ENCODE data around the gene VEGFD. TPM values are rescaled to one million over a fixed set of nuclear protein-coding genes. Genes with fewer than 3 reads are reported as not detected.

Gene VEGFD, protein sequence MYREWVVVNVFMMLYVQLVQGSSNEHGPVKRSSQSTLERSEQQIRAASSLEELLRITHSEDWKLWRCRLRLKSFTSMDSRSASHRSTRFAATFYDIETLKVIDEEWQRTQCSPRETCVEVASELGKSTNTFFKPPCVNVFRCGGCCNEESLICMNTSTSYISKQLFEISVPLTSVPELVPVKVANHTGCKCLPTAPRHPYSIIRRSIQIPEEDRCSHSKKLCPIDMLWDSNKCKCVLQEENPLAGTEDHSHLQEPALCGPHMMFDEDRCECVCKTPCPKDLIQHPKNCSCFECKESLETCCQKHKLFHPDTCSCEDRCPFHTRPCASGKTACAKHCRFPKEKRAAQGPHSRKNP
- 0.97 TPM for polyA plus RNA-seq (2012; ENCODE audit: insufficient read depth, insufficient read length, low read depth)

DNA sequence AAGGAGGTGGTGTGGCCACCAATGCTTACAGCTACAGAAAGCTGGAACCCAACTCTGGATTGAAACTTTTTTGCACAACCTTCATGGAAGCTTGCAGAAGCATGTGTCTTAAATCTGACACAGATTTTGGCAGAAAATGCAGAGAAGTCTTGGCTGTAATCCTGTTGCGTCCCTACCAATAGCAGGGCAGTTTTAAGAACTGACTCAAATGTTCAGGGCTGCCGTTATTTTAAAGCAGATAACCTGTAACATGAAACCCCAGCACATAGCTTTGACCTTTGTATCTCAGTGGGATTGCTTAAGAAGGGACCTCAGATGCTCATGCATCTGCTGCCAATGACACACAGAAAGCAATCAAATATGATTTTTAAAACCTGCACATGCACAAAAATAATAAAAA lies at the start of gene VEGFD:
Gene VEGFD, minus strand, starts transcription at position 110 of the 400 bp plus-strand sequence. CDS start 467 bp downstream, outside the sequence.
- H3K9me3 ChIP-seq, result no peaks in the 10 kb centered on the region
- TF ChIP-seq, protein P1, sequence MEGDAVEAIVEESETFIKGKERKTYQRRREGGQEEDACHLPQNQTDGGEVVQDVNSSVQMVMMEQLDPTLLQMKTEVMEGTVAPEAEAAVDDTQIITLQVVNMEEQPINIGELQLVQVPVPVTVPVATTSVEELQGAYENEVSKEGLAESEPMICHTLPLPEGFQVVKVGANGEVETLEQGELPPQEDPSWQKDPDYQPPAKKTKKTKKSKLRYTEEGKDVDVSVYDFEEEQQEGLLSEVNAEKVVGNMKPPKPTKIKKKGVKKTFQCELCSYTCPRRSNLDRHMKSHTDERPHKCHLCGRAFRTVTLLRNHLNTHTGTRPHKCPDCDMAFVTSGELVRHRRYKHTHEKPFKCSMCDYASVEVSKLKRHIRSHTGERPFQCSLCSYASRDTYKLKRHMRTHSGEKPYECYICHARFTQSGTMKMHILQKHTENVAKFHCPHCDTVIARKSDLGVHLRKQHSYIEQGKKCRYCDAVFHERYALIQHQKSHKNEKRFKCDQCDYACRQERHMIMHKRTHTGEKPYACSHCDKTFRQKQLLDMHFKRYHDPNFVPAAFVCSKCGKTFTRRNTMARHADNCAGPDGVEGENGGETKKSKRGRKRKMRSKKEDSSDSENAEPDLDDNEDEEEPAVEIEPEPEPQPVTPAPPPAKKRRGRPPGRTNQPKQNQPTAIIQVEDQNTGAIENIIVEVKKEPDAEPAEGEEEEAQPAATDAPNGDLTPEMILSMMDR (IDR thresholded peaks at IDR 0.05; ENCODE audit: low read depth, low read length), result no peak
- H3K27me3 ChIP-seq, result no peaks in the 10 kb centered on the region
- H3K4me1 ChIP-seq, result no peaks in the 10 kb centered on the region
- no peak for DNase-seq
- H3K36me3 ChIP-seq, result no peaks in the 10 kb centered on the region
- no peak within 1 kb of the TSS for H3K4me3 ChIP-seq (ENCODE audit: low read depth, low read length)

DNA sequence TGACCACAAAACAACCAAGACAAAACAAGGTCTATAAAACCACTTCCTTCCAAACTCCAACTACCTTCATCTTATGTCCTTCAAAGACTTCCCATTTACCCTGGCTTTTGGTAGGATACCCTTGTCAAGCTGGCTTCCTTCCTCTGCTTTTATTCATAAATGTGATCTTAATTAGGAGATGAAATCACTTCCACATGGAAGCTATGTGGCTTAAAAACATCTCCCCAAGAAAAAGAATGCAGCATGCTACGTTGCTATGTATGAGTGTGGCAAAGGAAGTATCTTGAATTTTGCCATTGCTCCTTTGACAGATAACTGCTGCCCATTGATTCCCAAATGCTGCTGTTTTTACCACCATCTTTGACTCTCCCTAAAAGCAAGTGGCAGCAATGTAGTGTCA lies 46.4 kb upstream of the VEGFD start:
- Histone ChIP-seq H3K4me3 (ENCODE audit: low read depth, low read length) (no peak overlapping the region), H3K9me3 (no peaks in the 10 kb centered on the region), H3K36me3 (no peaks in the 10 kb centered on the region), H3K4me1 (no peaks in the 10 kb centered on the region), H3K27me3 (no peaks in the 10 kb centered on the region)
- TF ChIP-seq, protein P1 (IDR thresholded peaks at IDR 0.05; ENCODE audit: low read depth, low read length), result no peak
- no peak for DNase-seq

DNA sequence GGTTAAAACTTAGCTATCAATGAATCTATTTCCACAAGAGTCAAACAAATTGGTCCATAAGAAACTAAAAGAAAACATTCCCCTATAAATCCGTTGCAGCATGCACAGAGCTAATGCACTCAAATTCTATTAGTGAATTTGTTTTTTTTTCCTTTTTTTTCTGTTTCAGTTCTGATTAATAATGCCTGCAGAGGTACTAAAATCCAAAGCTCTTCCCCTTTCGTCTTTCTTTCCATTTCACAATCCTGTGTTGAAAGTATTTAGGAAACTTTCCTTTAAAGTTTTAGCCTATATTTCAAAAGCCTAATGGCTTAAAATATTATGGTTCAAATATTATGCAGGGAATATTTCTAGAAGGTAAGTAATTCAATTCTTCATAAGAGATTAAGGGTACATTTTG lies 45.9 kb upstream of the VEGFD start:
- Histone ChIP-seq H3K36me3 (no peaks in the 10 kb centered on the region), H3K27me3 (no peaks in the 10 kb centered on the region), H3K4me3 (ENCODE audit: low read depth, low read length) (no peak overlapping the region), H3K4me1 (no peaks in the 10 kb centered on the region), H3K9me3 (no peaks in the 10 kb centered on the region)
- TF ChIP-seq, protein P1 (IDR thresholded peaks at IDR 0.05; ENCODE audit: low read depth, low read length), result no peak
- no peak for DNase-seq

DNA sequence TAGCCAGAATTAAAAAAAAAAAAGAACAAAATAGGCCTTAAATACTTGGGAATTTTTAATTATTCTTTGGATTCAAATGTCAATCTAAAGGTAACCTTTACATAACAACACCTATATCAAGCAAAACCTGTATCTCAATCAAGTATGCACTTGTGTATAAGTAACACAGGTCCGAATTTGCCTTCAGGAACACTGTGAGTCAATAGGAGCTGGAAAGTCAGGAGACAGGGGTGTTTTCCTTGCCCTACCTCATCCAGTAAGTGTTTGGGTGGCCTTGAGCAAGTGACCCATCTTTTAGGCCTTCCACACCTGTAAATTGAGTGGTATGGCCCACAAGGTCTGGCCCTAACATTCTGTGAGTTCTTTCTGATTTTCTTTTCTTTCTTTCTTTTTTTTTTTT lies 40.8 kb upstream of the VEGFD start:
- no peaks in the 10 kb centered on the region for H3K9me3 ChIP-seq
- no peaks in the 10 kb centered on the region for H3K27me3 ChIP-seq
- TF ChIP-seq, protein P1 (IDR thresholded peaks at IDR 0.05; ENCODE audit: low read depth, low read length), result no peak
- peaks cover 4% of the 10 kb centered on the region; the same call in 1 of the 2 replicates for H3K4me1 ChIP-seq
- H3K4me3 ChIP-seq (ENCODE audit: low read depth, low read length), result no peak overlapping the region
- H3K36me3 ChIP-seq, result no peaks in the 10 kb centered on the region
- DNase-seq, result no peak

DNA sequence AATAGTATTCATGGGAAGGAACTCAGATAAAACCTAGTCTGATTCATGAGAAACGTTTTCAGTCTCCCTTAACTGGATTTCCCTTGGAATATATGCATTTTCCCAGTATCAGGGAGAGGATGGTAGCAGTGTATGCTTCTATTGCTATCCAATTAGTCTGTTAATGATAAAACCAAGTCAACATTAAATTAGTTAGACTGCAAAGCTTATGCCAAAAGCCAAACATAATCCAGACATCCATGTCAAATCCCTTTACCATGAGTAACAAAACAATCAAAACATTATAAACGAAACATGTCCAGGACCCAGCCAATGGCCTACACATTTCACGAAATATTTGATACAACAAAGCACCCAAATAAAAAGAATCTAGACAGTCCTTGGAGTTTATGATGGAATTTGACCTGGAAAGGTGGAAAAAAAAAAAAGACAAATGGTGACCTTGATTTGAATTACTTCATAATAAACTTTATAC lies 34.5 kb upstream of the VEGFD start:
- peak; percentile 18 for DNase-seq
- no peak overlapping the region for H3K4me3 ChIP-seq (ENCODE audit: low read depth, low read length)
- no peaks in the 10 kb centered on the region for H3K9me3 ChIP-seq
- TF ChIP-seq, protein P1 (IDR thresholded peaks at IDR 0.05; ENCODE audit: low read depth, low read length), result no peak
- H3K27me3 ChIP-seq, result no peaks in the 10 kb centered on the region
- H3K36me3 ChIP-seq, result no peaks in the 10 kb centered on the region
- H3K4me1 ChIP-seq, result peaks cover 12% of the 10 kb centered on the region

DNA sequence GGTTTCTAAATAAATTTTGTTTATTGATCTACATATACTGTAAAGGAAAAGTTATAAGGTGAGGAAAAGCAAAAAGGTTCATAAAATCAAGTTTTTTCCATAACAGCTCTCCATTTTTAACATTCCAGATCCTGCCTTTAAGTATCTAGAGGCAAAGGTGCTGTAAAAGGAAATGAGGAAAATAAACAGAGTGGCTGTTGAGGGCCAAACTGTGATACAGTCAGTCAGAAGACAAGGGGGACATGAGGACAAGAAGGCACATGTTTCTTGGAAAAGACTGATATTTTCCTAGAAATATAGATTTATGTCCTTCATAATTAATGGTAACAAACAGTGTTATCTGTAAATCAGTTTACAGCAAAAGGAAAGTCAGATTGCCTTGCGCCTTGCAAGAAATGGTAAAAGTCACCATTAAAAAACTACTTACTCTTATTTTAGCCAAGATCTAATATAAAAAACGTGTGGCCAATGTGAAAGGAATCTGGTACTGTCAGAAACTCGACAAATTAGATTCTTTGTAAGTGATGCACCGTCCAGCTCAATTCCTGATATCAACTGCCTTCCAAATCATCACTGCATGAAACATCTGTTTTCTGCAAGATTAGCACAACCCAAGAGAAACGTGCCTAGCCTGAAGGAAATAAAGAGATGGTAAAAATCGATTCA lies 34.0 kb upstream of the VEGFD start:
- Histone ChIP-seq H3K4me3 (ENCODE audit: low read depth, low read length) (no peak overlapping the region), H3K4me1 (peaks cover 12% of the 10 kb centered on the region), H3K36me3 (no peaks in the 10 kb centered on the region), H3K9me3 (no peaks in the 10 kb centered on the region), H3K27me3 (no peaks in the 10 kb centered on the region)
- TF ChIP-seq, protein P1 (IDR thresholded peaks at IDR 0.05; ENCODE audit: low read depth, low read length), result no peak
- peak; percentile 30 for DNase-seq
